WTC11 (cell line): Measurements from ENCODE around the gene LILRA1. TPM values are rescaled to one million over a fixed set of nuclear protein-coding genes. Genes with fewer than 3 reads are reported as not detected.
"Not testable (repeated sequence)": the region's sequence is repeated elsewhere in the genome, so short reads cannot be mapped to it uniquely, and the experiment has no call there.

ENCODE experiments used
- ATAC-seq: fragments of 200-7000 bp; cut with Tn5 transposase; 2 replicates; pipeline ENCODE4 v1.10.0; 2021; ENCODE audit warnings: mild to moderate bottlenecking, moderate library complexity
- CTCF ChIA-PET: fragments of 300-600 bp; sonication (Branson Sonifier 250); formaldehyde crosslinking; loops from one replicate; lab custom pipeline; 2021; ENCODE audit warnings: antibody characterized with exemption; lab: Charles Lee
- POLR2A ChIA-PET: fragments of 350-600 bp; sonication (Branson Sonifier 250); formaldehyde crosslinking; loops from one replicate; lab custom pipeline; 2021; ENCODE audit warnings: antibody characterized with exemption; lab: Charles Lee
- DNase-seq: peaks from one replicate; pipeline ENCODE4 v3.0.0; 2021; ENCODE audit warnings: low spot score
- H3K27ac Mint-ChIP-seq: 2 replicates; pipeline ENCODE4 v1.8.0; 2021; ENCODE audit warnings: mixed read lengths
- H3K27me3 Mint-ChIP-seq: 2 replicates; pipeline ENCODE4 v1.8.0; 2021; ENCODE audit warnings: low read depth, mild to moderate bottlenecking, moderate library complexity, mixed read lengths
- H3K36me3 Mint-ChIP-seq: 2 replicates; pipeline ENCODE4 v1.8.0; 2021; ENCODE audit warnings: mixed read lengths
- H3K4me1 Mint-ChIP-seq: 2 replicates; pipeline ENCODE4 v1.8.0; 2022; ENCODE audit warnings: mixed read lengths
- H3K4me3 Mint-ChIP-seq: 2 replicates; pipeline ENCODE4 v1.8.0; 2021; ENCODE audit warnings: mild to moderate bottlenecking, moderate library complexity, mixed read lengths
- H3K9me3 Mint-ChIP-seq: 2 replicates; pipeline ENCODE4 v1.8.0; 2021; ENCODE audit warnings: mixed read lengths
- ATF1 ChIP-seq: sonication (generic); formaldehyde crosslinking; IDR thresholded peaks from 2 replicates; pipeline ENCODE4 v1.8.1; 2023; ENCODE audit warnings: mild to moderate bottlenecking, moderate library complexity, missing genetic modification reagents
- EMX1 ChIP-seq: fragments of 250-450 bp; sonication (Bioruptor Pico); IDR thresholded peaks from 2 replicates; pipeline ENCODE4 v1.8.0; 2021; ENCODE audit warnings: mild to moderate bottlenecking
- ESRRA ChIP-seq: sonication (generic); formaldehyde crosslinking; IDR thresholded peaks from 2 replicates; pipeline ENCODE4 v1.8.1; 2022; ENCODE audit warnings: mild to moderate bottlenecking, missing genetic modification reagents, borderline replicate concordance
- FOXP1 ChIP-seq: sonication (generic); formaldehyde crosslinking; IDR thresholded peaks from 2 replicates; pipeline ENCODE4 v1.8.0; 2022; ENCODE audit warnings: missing genetic modification reagents, mild to moderate bottlenecking, moderate library complexity, borderline replicate concordance
- JUN ChIP-seq: sonication (generic); formaldehyde crosslinking; IDR thresholded peaks from 2 replicates; pipeline ENCODE4 v1.8.0; 2023; ENCODE audit warnings: mild to moderate bottlenecking, missing genetic modification reagents
- MYBL2 ChIP-seq: sonication (generic); formaldehyde crosslinking; IDR thresholded peaks from 2 replicates; pipeline ENCODE4 v1.8.1; 2023; ENCODE audit warnings: mild to moderate bottlenecking, moderate library complexity, missing genetic modification reagents
- RELA ChIP-seq: sonication (generic); formaldehyde crosslinking; IDR thresholded peaks from 2 replicates; pipeline ENCODE4 v1.8.1; 2022; ENCODE audit warnings: missing genetic modification reagents, mild to moderate bottlenecking, borderline replicate concordance
- ZNF138 ChIP-seq: sonication (generic); formaldehyde crosslinking; conservative IDR thresholded peaks from 2 replicates; pipeline ENCODE4 v1.8.1; 2022; ENCODE audit warnings: mild to moderate bottlenecking, moderate library complexity, missing genetic modification reagents
- ZNF263 ChIP-seq: sonication (generic); formaldehyde crosslinking; IDR thresholded peaks from 2 replicates; pipeline ENCODE4 v1.8.1; 2022; ENCODE audit warnings: low read depth, mild to moderate bottlenecking, moderate library complexity, missing genetic modification reagents
- ZNF317 ChIP-seq: sonication (generic); formaldehyde crosslinking; IDR thresholded peaks from 2 replicates; pipeline ENCODE4 v1.8.1; 2023; ENCODE audit warnings: low read depth, mild to moderate bottlenecking, moderate library complexity, missing genetic modification reagents, borderline replicate concordance
- ZNF416 ChIP-seq: fragments of 250-450 bp; sonication (Bioruptor Pico); IDR thresholded peaks from 2 replicates; pipeline ENCODE4 v1.9.0; 2021; ENCODE audit warnings: mild to moderate bottlenecking, inconsistent platforms
- total RNA-seq: library from RNA; stranded (reverse); gene quantifications from 3 replicates; pipeline ENCODE4 v1.2.3, GENCODE V29; 2021
- TF ChIP-seq, protein P1 (sequence below): sonication (generic); formaldehyde crosslinking; IDR thresholded peaks from 2 replicates; pipeline ENCODE4 v1.8.0; 2022; ENCODE audit warnings: mild to moderate bottlenecking, missing genetic modification reagents
- TF ChIP-seq, protein P2 (sequence below): sonication (generic); formaldehyde crosslinking; IDR thresholded peaks from 2 replicates; pipeline ENCODE4 v1.8.1; 2023; ENCODE audit warnings: mild to moderate bottlenecking, moderate library complexity, missing genetic modification reagents
- TF ChIP-seq, protein P3 (sequence below): sonication (generic); formaldehyde crosslinking; IDR thresholded peaks from 2 replicates; pipeline ENCODE4 v1.8.0; 2022; ENCODE audit warnings: mild to moderate bottlenecking, missing genetic modification reagents

LILRA1 gene
- total RNA-seq, 1 experiment from 2014 or later = not detected

GRCh38 chr19:54570316-54570715 lies 23.1 kb upstream of the LILRA1 start:
- Mint-ChIP-seq H3K4me1 (no peaks in the 10 kb centered on the region), H3K9me3 (peaks cover 84% of the 10 kb centered on the region), H3K27ac (no peak overlapping the region), H3K4me3 (no peak overlapping the region), H3K27me3 (peaks cover 3% of the 10 kb centered on the region; the same call in 1 of the 2 replicates), H3K36me3 (peaks cover 42% of the 10 kb centered on the region)
- ATAC-seq (no peak), DNase-seq (no peak)
- ChIA-PET POLR2A (no interaction called here), CTCF (no interaction called here)
- TF ChIP-seq MYBL2 (no peak), ATF1 (CRISPR knock-in tag) (no peak), ESRRA (no peak), ZNF263 (CRISPR knock-in tag) (no peak), EMX1 (CRISPR knock-in tag) (no peak), ZNF317 (CRISPR knock-in tag) (no peak), JUN (no peak)
- TF ChIP-seq, protein P1, sequence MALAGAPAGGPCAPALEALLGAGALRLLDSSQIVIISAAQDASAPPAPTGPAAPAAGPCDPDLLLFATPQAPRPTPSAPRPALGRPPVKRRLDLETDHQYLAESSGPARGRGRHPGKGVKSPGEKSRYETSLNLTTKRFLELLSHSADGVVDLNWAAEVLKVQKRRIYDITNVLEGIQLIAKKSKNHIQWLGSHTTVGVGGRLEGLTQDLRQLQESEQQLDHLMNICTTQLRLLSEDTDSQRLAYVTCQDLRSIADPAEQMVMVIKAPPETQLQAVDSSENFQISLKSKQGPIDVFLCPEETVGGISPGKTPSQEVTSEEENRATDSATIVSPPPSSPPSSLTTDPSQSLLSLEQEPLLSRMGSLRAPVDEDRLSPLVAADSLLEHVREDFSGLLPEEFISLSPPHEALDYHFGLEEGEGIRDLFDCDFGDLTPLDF (CRISPR knock-in tag) = no peak

- H3K4me3 Mint-ChIP-seq, DNase-seq, H3K4me1 Mint-ChIP-seq, H3K27ac Mint-ChIP-seq, POLR2A ChIA-PET, H3K27me3 Mint-ChIP-seq, ATAC-seq: not testable (repeated sequence)
- H3K9me3 Mint-ChIP-seq = peaks cover 77% of the 10 kb centered on the region
- peaks cover 37% of the 10 kb centered on the region for H3K36me3 Mint-ChIP-seq
- CTCF ChIA-PET = interaction anchor here (0.6 kb wide), 1 partner anchor 1109 kb away, joined by 4 read pairs; no protein-coding TSS in a partner anchor
These were observed 21.5 kb upstream of the LILRA1 start for GRCh38 chr19:54571715-54572615.

GRCh38 chr19:54572696-54573311 lies 20.6 kb upstream of the LILRA1 start:
- CTCF ChIA-PET = interaction anchor here (0.5 to 0.6 kb wide), 2 partner anchors 319 to 1109 kb away, joined by 4 read pairs; no protein-coding TSS in a partner anchor
- Mint-ChIP-seq H3K36me3 (peaks cover 34% of the 10 kb centered on the region), H3K27me3 (no peaks in the 10 kb centered on the region; the same call in 1 of the 2 replicates), H3K4me3 (no peak overlapping the region), H3K9me3 (peaks cover 75% of the 10 kb centered on the region), H3K4me1 (0 out of 2 replicates have a peak, but pooled peaks cover 2% of the 10 kb centered on the region), H3K27ac (no peak overlapping the region)
- ATAC-seq (no peak), DNase-seq (no peak)
- TF ChIP-seq ZNF138 (CRISPR knock-in tag) (no peak), FOXP1 (CRISPR knock-in tag) (no peak), RELA (CRISPR knock-in tag) (no peak), ZNF416 (CRISPR knock-in tag) (no peak)
- TF ChIP-seq, protein P2, sequence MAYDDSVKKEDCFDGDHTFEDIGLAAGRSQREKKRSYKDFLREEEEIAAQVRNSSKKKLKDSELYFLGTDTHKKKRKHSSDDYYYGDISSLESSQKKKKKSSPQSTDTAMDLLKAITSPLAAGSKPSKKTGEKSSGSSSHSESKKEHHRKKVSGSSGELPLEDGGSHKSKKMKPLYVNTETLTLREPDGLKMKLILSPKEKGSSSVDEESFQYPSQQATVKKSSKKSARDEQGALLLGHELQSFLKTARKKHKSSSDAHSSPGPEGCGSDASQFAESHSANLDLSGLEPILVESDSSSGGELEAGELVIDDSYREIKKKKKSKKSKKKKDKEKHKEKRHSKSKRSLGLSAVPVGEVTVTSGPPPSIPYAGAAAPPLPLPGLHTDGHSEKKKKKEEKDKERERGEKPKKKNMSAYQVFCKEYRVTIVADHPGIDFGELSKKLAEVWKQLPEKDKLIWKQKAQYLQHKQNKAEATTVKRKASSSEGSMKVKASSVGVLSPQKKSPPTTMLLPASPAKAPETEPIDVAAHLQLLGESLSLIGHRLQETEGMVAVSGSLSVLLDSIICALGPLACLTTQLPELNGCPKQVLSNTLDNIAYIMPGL (CRISPR knock-in tag) = no peak
- TF ChIP-seq, protein P3, sequence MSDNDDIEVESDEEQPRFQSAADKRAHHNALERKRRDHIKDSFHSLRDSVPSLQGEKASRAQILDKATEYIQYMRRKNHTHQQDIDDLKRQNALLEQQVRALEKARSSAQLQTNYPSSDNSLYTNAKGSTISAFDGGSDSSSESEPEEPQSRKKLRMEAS (CRISPR knock-in tag) = no peak
- POLR2A ChIA-PET = no interaction called here
